WTC11 (cell line): ENCODE data around the gene KRT8. TPM values are rescaled to one million over a fixed set of nuclear protein-coding genes. Genes with fewer than 3 reads are reported as not detected.
A peak's percentile ranks its signal among the peaks of the same experiment; 100 is the strongest.

ENCODE experiments used
- ATAC-seq: fragments of 200-7000 bp; cut with Tn5 transposase; 2 replicates; pipeline ENCODE4 v1.10.0; 2021; ENCODE audit warnings: mild to moderate bottlenecking, moderate library complexity
- CTCF ChIA-PET: fragments of 300-600 bp; sonication (Branson Sonifier 250); formaldehyde crosslinking; loops from one replicate; lab custom pipeline; 2021; ENCODE audit warnings: antibody characterized with exemption; lab: Charles Lee
- POLR2A ChIA-PET: fragments of 350-600 bp; sonication (Branson Sonifier 250); formaldehyde crosslinking; loops from one replicate; lab custom pipeline; 2021; ENCODE audit warnings: antibody characterized with exemption; lab: Charles Lee
- DNase-seq: peaks from one replicate; pipeline ENCODE4 v3.0.0; 2021; ENCODE audit warnings: low spot score
- H3K27ac Mint-ChIP-seq: 2 replicates; pipeline ENCODE4 v1.8.0; 2021; ENCODE audit warnings: mixed read lengths
- H3K27me3 Mint-ChIP-seq: 2 replicates; pipeline ENCODE4 v1.8.0; 2021; ENCODE audit warnings: low read depth, mild to moderate bottlenecking, moderate library complexity, mixed read lengths
- H3K36me3 Mint-ChIP-seq: 2 replicates; pipeline ENCODE4 v1.8.0; 2021; ENCODE audit warnings: mixed read lengths
- H3K4me1 Mint-ChIP-seq: 2 replicates; pipeline ENCODE4 v1.8.0; 2022; ENCODE audit warnings: mixed read lengths
- H3K4me3 Mint-ChIP-seq: 2 replicates; pipeline ENCODE4 v1.8.0; 2021; ENCODE audit warnings: mild to moderate bottlenecking, moderate library complexity, mixed read lengths
- H3K9me3 Mint-ChIP-seq: 2 replicates; pipeline ENCODE4 v1.8.0; 2021; ENCODE audit warnings: mixed read lengths
- CREB1 ChIP-seq: sonication (generic); formaldehyde crosslinking; IDR thresholded peaks from 2 replicates; pipeline ENCODE4 v1.8.0; 2023; ENCODE audit warnings: mild to moderate bottlenecking, missing genetic modification reagents
- EMX1 ChIP-seq: fragments of 250-450 bp; sonication (Bioruptor Pico); IDR thresholded peaks from 2 replicates; pipeline ENCODE4 v1.8.0; 2021; ENCODE audit warnings: mild to moderate bottlenecking
- ETV6 ChIP-seq: sonication (generic); formaldehyde crosslinking; IDR thresholded peaks from 2 replicates; pipeline ENCODE4 v1.8.1; 2022; ENCODE audit warnings: mild to moderate bottlenecking, missing genetic modification reagents
- HMGA2 ChIP-seq: fragments of 250-450 bp; sonication (Bioruptor Pico); IDR thresholded peaks from 2 replicates; pipeline ENCODE4 v1.4.0; 2021; ENCODE audit warnings: mild to moderate bottlenecking, moderate library complexity
- IRF2 ChIP-seq: sonication (generic); formaldehyde crosslinking; IDR thresholded peaks from 2 replicates; pipeline ENCODE4 v1.8.0; 2022; ENCODE audit warnings: low read depth, missing genetic modification reagents, borderline replicate concordance
- JAZF1 ChIP-seq: fragments of 250-450 bp; sonication (Bioruptor Pico); IDR thresholded peaks from 2 replicates; pipeline ENCODE4 v1.9.0; 2021; ENCODE audit warnings: moderate library complexity, mild to moderate bottlenecking, inconsistent platforms
- JUN ChIP-seq: sonication (generic); formaldehyde crosslinking; IDR thresholded peaks from 2 replicates; pipeline ENCODE4 v1.8.0; 2023; ENCODE audit warnings: mild to moderate bottlenecking, missing genetic modification reagents
- NR2C2 ChIP-seq: sonication (generic); formaldehyde crosslinking; IDR thresholded peaks from 2 replicates; pipeline ENCODE4 v1.8.0; 2022; ENCODE audit warnings: mild to moderate bottlenecking, missing genetic modification reagents
- OVOL2 ChIP-seq: fragments of 250-450 bp; sonication (Bioruptor Pico); IDR thresholded peaks from 2 replicates; pipeline ENCODE4 v1.9.0; 2021; ENCODE audit warnings: mild to moderate bottlenecking, borderline replicate concordance
- RELA ChIP-seq: sonication (generic); formaldehyde crosslinking; IDR thresholded peaks from 2 replicates; pipeline ENCODE4 v1.8.1; 2022; ENCODE audit warnings: missing genetic modification reagents, mild to moderate bottlenecking, borderline replicate concordance
- RORB ChIP-seq: fragments of 250-450 bp; sonication (Bioruptor Pico); IDR thresholded peaks from 2 replicates; pipeline ENCODE4 v1.9.0; 2021; ENCODE audit warnings: mild to moderate bottlenecking
- TP53 ChIP-seq: sonication (generic); formaldehyde crosslinking; IDR thresholded peaks from 2 replicates; pipeline ENCODE4 v1.8.1; 2023; ENCODE audit warnings: mild to moderate bottlenecking, missing genetic modification reagents
- ZNF232 ChIP-seq: sonication (generic); formaldehyde crosslinking; IDR thresholded peaks from 2 replicates; pipeline ENCODE4 v1.8.0; 2022; ENCODE audit warnings: mild to moderate bottlenecking, missing genetic modification reagents
- ZNF317 ChIP-seq: sonication (generic); formaldehyde crosslinking; IDR thresholded peaks from 2 replicates; pipeline ENCODE4 v1.8.1; 2023; ENCODE audit warnings: low read depth, mild to moderate bottlenecking, moderate library complexity, missing genetic modification reagents, borderline replicate concordance
- ZNF671 ChIP-seq: fragments of 250-450 bp; sonication (Bioruptor Pico); IDR thresholded peaks from 2 replicates; pipeline ENCODE4 v1.8.0; 2021; ENCODE audit warnings: mild to moderate bottlenecking
- total RNA-seq: library from RNA; stranded (reverse); gene quantifications from 3 replicates; pipeline ENCODE4 v1.2.3, GENCODE V29; 2021
- TF ChIP-seq, protein P1 (sequence below): sonication (generic); formaldehyde crosslinking; IDR thresholded peaks from 2 replicates; pipeline ENCODE4 v1.8.1; 2023; ENCODE audit warnings: mild to moderate bottlenecking, moderate library complexity, missing genetic modification reagents
- TF ChIP-seq, protein P2 (sequence below): sonication (generic); formaldehyde crosslinking; IDR thresholded peaks from 2 replicates; pipeline ENCODE4 v1.8.0; 2022; ENCODE audit warnings: mild to moderate bottlenecking, missing genetic modification reagents
- TF ChIP-seq, protein P3 (sequence below): fragments of 250-450 bp; sonication (Bioruptor Pico); IDR thresholded peaks from 2 replicates; pipeline ENCODE4 v2.1.2; 2022; ENCODE audit warnings: mild to moderate bottlenecking, moderate library complexity
- TF ChIP-seq, protein P4 (sequence below): sonication (generic); formaldehyde crosslinking; IDR thresholded peaks from 2 replicates; pipeline ENCODE4 v1.8.1; 2023; ENCODE audit warnings: mild to moderate bottlenecking, missing genetic modification reagents, moderate library complexity
- TF ChIP-seq, protein P5 (sequence below): sonication (generic); formaldehyde crosslinking; IDR thresholded peaks from 2 replicates; pipeline ENCODE4 v1.8.0; 2023; ENCODE audit warnings: missing genetic modification reagents
- TF ChIP-seq, protein P6 (sequence below): fragments of 250-450 bp; sonication (Bioruptor Pico); IDR thresholded peaks from 2 replicates; pipeline ENCODE4 v1.9.0; 2021; ENCODE audit warnings: mild to moderate bottlenecking, borderline replicate concordance
- TF ChIP-seq, protein P7 (sequence below): sonication (generic); formaldehyde crosslinking; conservative IDR thresholded peaks from 2 replicates; pipeline ENCODE4 v1.8.1; 2023; ENCODE audit warnings: mild to moderate bottlenecking, low read depth, missing genetic modification reagents, moderate library complexity
- TF ChIP-seq, protein P8 (sequence below): fragments of 200-600 bp; IDR thresholded peaks from 2 replicates; pipeline ENCODE4 v1.8.0; 2022; ENCODE audit warnings: antibody characterized with exemption

KRT8 gene
- total RNA-seq, 1 experiment from 2014 or later = 477 TPM

DNA sequence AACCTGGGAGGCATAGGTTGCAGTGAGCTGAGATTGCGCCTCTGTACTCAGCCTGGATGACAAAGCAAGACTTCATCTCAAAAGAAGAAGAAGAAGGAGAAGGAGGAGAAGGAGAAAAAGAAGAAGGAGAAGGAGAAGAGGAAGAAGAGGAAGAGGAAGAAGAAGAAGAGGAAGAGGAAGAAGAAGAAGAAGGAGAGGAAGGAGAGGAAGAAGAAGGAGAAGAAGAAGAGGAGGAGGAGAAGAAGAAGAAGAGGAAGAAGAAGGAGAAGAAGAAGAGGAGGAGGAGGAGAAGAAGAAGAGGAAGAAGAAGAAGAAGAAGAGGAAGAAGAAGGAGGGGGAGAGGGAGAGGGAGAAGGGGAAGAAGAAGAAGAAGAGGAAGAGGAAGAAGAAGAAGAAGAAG lies 12.9 kb upstream of the KRT8 start (continued):
- TF ChIP-seq ZNF317 (CRISPR knock-in tag) (no peak), JAZF1 (no peak), ETV6 (CRISPR knock-in tag) (no peak), ZNF671 (CRISPR knock-in tag) (no peak)
- TF ChIP-seq, protein P1, sequence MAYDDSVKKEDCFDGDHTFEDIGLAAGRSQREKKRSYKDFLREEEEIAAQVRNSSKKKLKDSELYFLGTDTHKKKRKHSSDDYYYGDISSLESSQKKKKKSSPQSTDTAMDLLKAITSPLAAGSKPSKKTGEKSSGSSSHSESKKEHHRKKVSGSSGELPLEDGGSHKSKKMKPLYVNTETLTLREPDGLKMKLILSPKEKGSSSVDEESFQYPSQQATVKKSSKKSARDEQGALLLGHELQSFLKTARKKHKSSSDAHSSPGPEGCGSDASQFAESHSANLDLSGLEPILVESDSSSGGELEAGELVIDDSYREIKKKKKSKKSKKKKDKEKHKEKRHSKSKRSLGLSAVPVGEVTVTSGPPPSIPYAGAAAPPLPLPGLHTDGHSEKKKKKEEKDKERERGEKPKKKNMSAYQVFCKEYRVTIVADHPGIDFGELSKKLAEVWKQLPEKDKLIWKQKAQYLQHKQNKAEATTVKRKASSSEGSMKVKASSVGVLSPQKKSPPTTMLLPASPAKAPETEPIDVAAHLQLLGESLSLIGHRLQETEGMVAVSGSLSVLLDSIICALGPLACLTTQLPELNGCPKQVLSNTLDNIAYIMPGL (CRISPR knock-in tag) = no peak
- TF ChIP-seq, protein P2, sequence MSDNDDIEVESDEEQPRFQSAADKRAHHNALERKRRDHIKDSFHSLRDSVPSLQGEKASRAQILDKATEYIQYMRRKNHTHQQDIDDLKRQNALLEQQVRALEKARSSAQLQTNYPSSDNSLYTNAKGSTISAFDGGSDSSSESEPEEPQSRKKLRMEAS (CRISPR knock-in tag) = no peak

DNA sequence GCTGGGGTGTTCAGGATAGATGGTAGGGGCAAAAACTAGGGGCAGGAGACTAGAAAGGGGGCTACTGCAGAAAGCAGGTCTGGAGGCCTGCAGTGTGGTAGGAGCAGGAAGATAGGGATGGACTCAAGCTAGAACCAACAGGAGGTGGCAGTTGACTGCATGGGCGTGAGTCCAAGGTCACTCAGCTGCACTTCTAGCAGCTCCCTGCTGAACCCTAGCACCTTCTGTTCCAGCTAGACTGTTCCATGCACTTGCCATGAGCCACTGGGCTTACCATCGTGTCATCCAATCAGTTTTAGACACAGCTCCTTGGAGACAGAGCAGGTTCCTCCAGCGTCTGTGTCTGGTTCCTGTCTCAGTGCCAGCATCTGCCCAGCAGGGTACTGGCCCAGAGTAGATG lies 11.3 kb upstream of the KRT8 start:
- Mint-ChIP-seq H3K27ac (peak overlapping the region; percentile 59; the same call in 1 of the 2 replicates), H3K4me1 (peaks cover 11% of the 10 kb centered on the region), H3K36me3 (no peaks in the 10 kb centered on the region), H3K27me3 (0 out of 2 replicates have a peak, but pooled peaks cover 3% of the 10 kb centered on the region), H3K9me3 (no peaks in the 10 kb centered on the region), H3K4me3 (no peak overlapping the region)
- DNase-seq = no peak
- ChIA-PET CTCF (interaction anchor here (0.5 to 2.1 kb wide), 6 partner anchors 8 to 163 kb away, joined by 3 to 12 read pairs (median 4); partner anchors contain the start of genes KRT8 and SPRYD3), POLR2A (interaction anchor here (0.7 kb wide), 1 partner anchor 11 kb away, joined by 3 read pairs; the partner anchor contains the start of gene KRT8)
- TF ChIP-seq RELA (CRISPR knock-in tag) = no peak
- no peak for TF ChIP-seq EMX1 (CRISPR knock-in tag)
- TF ChIP-seq, protein P3, sequence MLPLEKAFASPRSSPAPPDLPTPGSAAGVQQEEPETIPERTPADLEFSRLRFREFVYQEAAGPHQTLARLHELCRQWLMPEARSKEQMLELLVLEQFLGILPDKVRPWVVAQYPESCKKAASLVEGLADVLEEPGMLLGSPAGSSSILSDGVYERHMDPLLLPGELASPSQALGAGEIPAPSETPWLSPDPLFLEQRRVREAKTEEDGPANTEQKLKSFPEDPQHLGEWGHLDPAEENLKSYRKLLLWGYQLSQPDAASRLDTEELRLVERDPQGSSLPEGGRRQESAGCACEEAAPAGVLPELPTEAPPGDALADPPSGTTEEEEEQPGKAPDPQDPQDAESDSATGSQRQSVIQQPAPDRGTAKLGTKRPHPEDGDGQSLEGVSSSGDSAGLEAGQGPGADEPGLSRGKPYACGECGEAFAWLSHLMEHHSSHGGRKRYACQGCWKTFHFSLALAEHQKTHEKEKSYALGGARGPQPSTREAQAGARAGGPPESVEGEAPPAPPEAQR (CRISPR knock-in tag) = no peak
- TF ChIP-seq, protein P4, sequence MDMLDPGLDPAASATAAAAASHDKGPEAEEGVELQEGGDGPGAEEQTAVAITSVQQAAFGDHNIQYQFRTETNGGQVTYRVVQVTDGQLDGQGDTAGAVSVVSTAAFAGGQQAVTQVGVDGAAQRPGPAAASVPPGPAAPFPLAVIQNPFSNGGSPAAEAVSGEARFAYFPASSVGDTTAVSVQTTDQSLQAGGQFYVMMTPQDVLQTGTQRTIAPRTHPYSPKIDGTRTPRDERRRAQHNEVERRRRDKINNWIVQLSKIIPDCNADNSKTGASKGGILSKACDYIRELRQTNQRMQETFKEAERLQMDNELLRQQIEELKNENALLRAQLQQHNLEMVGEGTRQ = no peak
- TF ChIP-seq, protein P5, sequence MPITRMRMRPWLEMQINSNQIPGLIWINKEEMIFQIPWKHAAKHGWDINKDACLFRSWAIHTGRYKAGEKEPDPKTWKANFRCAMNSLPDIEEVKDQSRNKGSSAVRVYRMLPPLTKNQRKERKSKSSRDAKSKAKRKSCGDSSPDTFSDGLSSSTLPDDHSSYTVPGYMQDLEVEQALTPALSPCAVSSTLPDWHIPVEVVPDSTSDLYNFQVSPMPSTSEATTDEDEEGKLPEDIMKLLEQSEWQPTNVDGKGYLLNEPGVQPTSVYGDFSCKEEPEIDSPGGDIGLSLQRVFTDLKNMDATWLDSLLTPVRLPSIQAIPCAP (CRISPR knock-in tag) = no peak
- TF ChIP-seq, protein P6, sequence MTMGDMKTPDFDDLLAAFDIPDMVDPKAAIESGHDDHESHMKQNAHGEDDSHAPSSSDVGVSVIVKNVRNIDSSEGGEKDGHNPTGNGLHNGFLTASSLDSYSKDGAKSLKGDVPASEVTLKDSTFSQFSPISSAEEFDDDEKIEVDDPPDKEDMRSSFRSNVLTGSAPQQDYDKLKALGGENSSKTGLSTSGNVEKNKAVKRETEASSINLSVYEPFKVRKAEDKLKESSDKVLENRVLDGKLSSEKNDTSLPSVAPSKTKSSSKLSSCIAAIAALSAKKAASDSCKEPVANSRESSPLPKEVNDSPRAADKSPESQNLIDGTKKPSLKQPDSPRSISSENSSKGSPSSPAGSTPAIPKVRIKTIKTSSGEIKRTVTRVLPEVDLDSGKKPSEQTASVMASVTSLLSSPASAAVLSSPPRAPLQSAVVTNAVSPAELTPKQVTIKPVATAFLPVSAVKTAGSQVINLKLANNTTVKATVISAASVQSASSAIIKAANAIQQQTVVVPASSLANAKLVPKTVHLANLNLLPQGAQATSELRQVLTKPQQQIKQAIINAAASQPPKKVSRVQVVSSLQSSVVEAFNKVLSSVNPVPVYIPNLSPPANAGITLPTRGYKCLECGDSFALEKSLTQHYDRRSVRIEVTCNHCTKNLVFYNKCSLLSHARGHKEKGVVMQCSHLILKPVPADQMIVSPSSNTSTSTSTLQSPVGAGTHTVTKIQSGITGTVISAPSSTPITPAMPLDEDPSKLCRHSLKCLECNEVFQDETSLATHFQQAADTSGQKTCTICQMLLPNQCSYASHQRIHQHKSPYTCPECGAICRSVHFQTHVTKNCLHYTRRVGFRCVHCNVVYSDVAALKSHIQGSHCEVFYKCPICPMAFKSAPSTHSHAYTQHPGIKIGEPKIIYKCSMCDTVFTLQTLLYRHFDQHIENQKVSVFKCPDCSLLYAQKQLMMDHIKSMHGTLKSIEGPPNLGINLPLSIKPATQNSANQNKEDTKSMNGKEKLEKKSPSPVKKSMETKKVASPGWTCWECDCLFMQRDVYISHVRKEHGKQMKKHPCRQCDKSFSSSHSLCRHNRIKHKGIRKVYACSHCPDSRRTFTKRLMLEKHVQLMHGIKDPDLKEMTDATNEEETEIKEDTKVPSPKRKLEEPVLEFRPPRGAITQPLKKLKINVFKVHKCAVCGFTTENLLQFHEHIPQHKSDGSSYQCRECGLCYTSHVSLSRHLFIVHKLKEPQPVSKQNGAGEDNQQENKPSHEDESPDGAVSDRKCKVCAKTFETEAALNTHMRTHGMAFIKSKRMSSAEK (CRISPR knock-in tag) = no peak
- TF ChIP-seq IRF2 (CRISPR knock-in tag) = no peak
- no peak for TF ChIP-seq HMGA2 (CRISPR knock-in tag)
- TF ChIP-seq TP53 (CRISPR knock-in tag) = no peak
- TF ChIP-seq, protein P7, sequence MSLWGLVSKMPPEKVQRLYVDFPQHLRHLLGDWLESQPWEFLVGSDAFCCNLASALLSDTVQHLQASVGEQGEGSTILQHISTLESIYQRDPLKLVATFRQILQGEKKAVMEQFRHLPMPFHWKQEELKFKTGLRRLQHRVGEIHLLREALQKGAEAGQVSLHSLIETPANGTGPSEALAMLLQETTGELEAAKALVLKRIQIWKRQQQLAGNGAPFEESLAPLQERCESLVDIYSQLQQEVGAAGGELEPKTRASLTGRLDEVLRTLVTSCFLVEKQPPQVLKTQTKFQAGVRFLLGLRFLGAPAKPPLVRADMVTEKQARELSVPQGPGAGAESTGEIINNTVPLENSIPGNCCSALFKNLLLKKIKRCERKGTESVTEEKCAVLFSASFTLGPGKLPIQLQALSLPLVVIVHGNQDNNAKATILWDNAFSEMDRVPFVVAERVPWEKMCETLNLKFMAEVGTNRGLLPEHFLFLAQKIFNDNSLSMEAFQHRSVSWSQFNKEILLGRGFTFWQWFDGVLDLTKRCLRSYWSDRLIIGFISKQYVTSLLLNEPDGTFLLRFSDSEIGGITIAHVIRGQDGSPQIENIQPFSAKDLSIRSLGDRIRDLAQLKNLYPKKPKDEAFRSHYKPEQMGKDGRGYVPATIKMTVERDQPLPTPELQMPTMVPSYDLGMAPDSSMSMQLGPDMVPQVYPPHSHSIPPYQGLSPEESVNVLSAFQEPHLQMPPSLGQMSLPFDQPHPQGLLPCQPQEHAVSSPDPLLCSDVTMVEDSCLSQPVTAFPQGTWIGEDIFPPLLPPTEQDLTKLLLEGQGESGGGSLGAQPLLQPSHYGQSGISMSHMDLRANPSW = no peak
- TF ChIP-seq NR2C2 (CRISPR knock-in tag) = no peak
- no peak for TF ChIP-seq ZNF232 (CRISPR knock-in tag)
- TF ChIP-seq JUN (CRISPR knock-in tag) = no peak
- no peak for TF ChIP-seq OVOL2 (CRISPR knock-in tag)
- TF ChIP-seq RORB = no peak
- TF ChIP-seq JAZF1 = no peak
- TF ChIP-seq, protein P8, sequence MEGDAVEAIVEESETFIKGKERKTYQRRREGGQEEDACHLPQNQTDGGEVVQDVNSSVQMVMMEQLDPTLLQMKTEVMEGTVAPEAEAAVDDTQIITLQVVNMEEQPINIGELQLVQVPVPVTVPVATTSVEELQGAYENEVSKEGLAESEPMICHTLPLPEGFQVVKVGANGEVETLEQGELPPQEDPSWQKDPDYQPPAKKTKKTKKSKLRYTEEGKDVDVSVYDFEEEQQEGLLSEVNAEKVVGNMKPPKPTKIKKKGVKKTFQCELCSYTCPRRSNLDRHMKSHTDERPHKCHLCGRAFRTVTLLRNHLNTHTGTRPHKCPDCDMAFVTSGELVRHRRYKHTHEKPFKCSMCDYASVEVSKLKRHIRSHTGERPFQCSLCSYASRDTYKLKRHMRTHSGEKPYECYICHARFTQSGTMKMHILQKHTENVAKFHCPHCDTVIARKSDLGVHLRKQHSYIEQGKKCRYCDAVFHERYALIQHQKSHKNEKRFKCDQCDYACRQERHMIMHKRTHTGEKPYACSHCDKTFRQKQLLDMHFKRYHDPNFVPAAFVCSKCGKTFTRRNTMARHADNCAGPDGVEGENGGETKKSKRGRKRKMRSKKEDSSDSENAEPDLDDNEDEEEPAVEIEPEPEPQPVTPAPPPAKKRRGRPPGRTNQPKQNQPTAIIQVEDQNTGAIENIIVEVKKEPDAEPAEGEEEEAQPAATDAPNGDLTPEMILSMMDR = no peak
- no peak for TF ChIP-seq CREB1 (CRISPR knock-in tag)
- ATAC-seq = no peak
